HUES64 (cell line): Measurements from ENCODE around the gene UBE2F.

Experiments
- H3K27ac ChIP-seq: 2 replicates; pipeline ENCODE4 v1.7.0; 2013; ENCODE audit warnings: low read depth, low read length, inconsistent platforms
- H3K27me3 ChIP-seq: 2 replicates; pipeline ENCODE4 v1.6.1; 2013; ENCODE audit warnings: mild to moderate bottlenecking, low read length; ENCODE audit not compliant: insufficient read depth
- H3K36me3 ChIP-seq: 2 replicates; pipeline ENCODE4 v1.6.1; 2013; ENCODE audit warnings: mild to moderate bottlenecking, low read length; ENCODE audit not compliant: insufficient read depth
- H3K4me1 ChIP-seq: 2 replicates; pipeline ENCODE4 v1.6.1; 2013; ENCODE audit warnings: mild to moderate bottlenecking, low read length, moderate library complexity; ENCODE audit not compliant: insufficient read depth
- H3K4me3 ChIP-seq: 2 replicates; pipeline ENCODE4 v1.5.1; 2013; ENCODE audit warnings: mild to moderate bottlenecking, low read length, moderate library complexity
- H3K9ac ChIP-seq: 2 replicates; pipeline ENCODE4 v1.6.1; 2013; ENCODE audit warnings: mild to moderate bottlenecking, low read depth, low read length
- H3K9me3 ChIP-seq: 2 replicates; pipeline ENCODE4 v1.6.1; 2013; ENCODE audit warnings: low read depth, low read length; ENCODE audit not compliant: insufficient read depth
- WGBS: fragments of 150-250, 120-280 bp; methylation state at CpG from one replicate; pipeline ENCODE4 v1.1.7; 2013; ENCODE audit warnings: missing lambda C conversion rate; 5-methylcytosine and 5-hydroxymethylcytosine counted together

Gene UBE2F

DNA sequence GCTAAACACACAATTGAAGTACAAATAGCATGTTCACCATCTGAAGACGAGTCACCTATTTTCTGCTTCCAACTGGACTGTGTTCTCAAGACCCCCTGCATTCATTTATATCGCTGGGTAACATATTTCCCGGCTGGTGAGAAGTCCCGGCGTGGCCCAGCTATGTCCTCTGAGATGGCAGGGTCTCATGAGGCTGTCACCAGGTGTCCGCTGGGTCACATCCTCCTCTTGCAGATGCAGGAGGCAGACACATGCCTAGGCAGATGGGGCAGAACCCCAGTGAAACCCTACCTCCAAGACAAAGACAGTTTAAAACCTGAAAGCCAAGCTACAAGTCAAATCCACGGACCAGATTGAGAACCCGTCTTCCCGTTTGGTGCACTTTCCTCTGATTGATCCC, 36.8 kb upstream of the UBE2F start:
- Histone ChIP-seq H3K4me3 (no peak overlapping the region), H3K27ac (no peak overlapping the region), H3K9me3 (peaks cover 7% of the 10 kb centered on the region), H3K36me3 (no peaks in the 10 kb centered on the region), H3K9ac (no peak overlapping the region), H3K4me1 (no peaks in the 10 kb centered on the region), H3K27me3 (no peaks in the 10 kb centered on the region)
- 87% methylated on average over 9 of the region's 9 CpGs for WGBS

DNA sequence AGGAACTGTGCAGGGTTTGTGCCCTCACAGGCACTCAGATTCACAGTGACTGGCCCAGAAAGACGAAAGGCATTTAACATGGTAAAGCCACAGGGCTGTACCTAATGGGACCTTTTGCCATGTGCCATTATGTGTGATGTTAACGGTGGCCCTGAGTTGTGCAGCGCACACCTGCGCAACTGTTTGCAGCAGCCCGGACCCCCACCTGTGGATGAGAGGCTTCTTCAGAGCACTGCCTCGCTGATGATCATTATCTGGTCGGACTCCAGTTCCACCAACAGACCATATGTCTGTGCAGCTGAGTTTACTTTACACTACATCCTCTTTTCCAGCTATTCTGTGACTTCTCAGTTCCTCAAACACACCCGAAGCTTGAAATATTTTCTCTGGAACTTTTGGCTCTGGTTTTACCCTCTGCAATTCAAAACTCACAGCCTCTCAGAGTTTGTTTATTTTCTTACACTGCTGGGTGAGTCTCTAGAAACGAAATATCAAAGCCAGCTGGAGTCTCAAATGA, 35.6 kb upstream of the UBE2F start:
- Histone ChIP-seq H3K27me3 (no peaks in the 10 kb centered on the region), H3K4me3 (no peak overlapping the region), H3K9me3 (peaks cover 7% of the 10 kb centered on the region), H3K27ac (no peak overlapping the region), H3K4me1 (no peaks in the 10 kb centered on the region), H3K36me3 (no peaks in the 10 kb centered on the region), H3K9ac (no peak overlapping the region)
- WGBS, result 93% methylated on average over 9 of the region's 9 CpGs

DNA sequence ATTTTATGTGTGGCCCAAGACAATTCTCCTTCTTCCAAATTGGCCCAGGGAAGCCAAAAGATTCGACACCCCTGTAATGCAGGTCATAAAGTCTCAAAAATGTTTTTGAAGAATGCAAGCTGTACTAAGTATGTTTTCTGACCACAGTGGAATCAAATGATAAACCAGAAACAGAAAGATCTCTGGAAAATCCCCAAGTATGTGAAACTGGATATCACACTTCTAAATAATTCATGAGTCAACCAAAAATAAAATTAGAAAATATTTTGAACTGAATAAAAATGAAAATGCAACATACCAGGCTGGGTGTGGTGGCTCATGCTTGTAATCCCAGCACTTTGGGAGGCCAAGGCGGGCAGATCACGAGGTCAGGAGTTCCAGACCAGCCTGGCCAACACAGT, 34.1 kb upstream of the UBE2F start:
- H3K9me3 ChIP-seq, result peaks cover 7% of the 10 kb centered on the region
- WGBS, result 89% methylated on average over 3 of the region's 3 CpGs
- no peaks in the 10 kb centered on the region for H3K36me3 ChIP-seq
- no peak overlapping the region for H3K4me3 ChIP-seq
- no peak overlapping the region for H3K9ac ChIP-seq
- H3K4me1 ChIP-seq, result no peaks in the 10 kb centered on the region
- H3K27me3 ChIP-seq, result no peaks in the 10 kb centered on the region
- H3K27ac ChIP-seq, result no peak overlapping the region

DNA sequence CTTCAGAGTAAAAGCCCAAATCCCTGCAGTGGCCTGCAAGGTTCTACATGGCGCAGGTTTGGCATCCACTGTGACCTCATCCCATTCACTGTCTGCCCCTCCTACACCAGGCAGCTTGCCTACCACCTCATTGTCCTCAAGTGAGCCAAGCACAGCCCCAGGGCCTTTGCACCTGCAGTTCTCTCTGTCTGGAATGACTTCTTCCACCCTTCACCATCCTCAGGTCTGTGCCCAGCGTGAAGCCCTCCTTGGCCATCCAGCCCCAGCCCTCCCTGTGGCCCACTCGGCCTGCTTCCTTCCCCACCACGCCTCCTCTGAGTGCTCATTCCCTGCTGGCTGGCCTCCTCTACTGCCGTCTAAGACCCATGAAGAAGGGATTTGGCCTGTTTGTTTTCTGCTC, 32.6 kb upstream of the UBE2F start:
- no peak overlapping the region for H3K4me3 ChIP-seq
- WGBS, result 91% methylated on average over 5 of the region's 5 CpGs
- H3K9me3 ChIP-seq, result peaks cover 7% of the 10 kb centered on the region
- H3K27me3 ChIP-seq, result no peaks in the 10 kb centered on the region
- H3K36me3 ChIP-seq, result no peaks in the 10 kb centered on the region
- H3K27ac ChIP-seq, result no peak overlapping the region
- no peaks in the 10 kb centered on the region for H3K4me1 ChIP-seq
- no peak overlapping the region for H3K9ac ChIP-seq

DNA sequence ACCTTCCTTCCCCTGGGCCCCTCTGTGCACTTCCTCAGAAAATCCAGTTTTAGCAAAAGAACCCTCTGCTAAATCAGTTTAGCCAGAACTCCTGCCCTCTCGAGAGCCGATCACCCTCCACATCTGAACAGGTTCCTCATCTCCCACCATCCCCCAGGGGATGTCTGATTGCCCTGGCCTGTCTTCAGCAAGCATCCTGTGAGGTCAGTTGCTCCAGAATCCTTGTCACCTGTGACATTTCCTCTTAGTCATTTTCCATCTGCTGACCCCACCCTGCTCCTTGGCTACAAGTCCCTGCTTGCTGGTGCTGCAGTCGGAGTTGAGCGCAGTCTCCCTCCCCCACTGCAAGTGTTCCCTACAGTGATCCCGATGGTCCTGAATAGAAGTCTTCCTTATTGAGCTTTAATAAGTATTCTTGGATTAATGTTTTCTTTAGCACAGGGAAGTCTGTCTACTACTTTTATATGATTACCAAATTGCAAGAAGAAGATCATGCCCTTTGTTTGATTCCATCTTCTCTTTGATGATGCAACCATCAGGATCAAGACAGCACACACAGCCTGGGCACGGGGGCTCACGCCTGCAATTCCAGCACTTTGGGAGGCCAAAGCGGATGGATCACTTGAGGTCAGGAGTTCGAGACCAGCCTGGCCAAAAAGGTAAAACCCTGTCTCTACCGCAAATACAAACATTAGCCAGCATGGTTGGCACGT, 30.9 kb upstream of the UBE2F start:
- Histone ChIP-seq H3K9ac (no peak overlapping the region), H3K27me3 (no peaks in the 10 kb centered on the region), H3K4me3 (no peak overlapping the region), H3K9me3 (no peaks in the 10 kb centered on the region; the same call in 1 of the 2 replicates), H3K36me3 (no peaks in the 10 kb centered on the region), H3K27ac (no peak overlapping the region), H3K4me1 (no peaks in the 10 kb centered on the region; the same call in 1 of the 2 replicates)
- 92% methylated on average over 11 of the region's 11 CpGs for WGBS

DNA sequence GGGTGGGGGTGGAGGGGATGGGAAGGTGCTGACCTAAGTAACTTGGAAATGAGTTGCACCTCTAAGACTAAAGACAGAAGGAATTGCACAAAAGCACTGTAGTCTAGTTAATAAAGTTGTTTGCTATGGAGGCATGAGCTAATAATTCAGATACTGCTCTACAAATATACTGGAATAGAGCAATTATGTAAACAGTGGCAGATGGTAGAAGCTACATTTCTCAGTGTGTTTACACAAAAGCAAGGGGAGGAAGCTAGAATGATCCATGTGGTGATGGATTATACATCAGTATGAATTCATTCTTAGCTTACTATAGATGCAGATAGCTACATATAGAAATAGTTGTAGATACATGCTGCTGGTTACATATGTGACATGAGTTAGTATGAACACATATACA, 27.6 kb upstream of the UBE2F start:
- no peak overlapping the region for H3K4me3 ChIP-seq
- H3K36me3 ChIP-seq, result no peaks in the 10 kb centered on the region
- H3K27me3 ChIP-seq, result no peaks in the 10 kb centered on the region
- no peak overlapping the region for H3K27ac ChIP-seq
- peaks cover 13% of the 10 kb centered on the region for H3K9me3 ChIP-seq
- no peaks in the 10 kb centered on the region; the same call in 1 of the 2 replicates for H3K4me1 ChIP-seq
- H3K9ac ChIP-seq, result no peak overlapping the region

DNA sequence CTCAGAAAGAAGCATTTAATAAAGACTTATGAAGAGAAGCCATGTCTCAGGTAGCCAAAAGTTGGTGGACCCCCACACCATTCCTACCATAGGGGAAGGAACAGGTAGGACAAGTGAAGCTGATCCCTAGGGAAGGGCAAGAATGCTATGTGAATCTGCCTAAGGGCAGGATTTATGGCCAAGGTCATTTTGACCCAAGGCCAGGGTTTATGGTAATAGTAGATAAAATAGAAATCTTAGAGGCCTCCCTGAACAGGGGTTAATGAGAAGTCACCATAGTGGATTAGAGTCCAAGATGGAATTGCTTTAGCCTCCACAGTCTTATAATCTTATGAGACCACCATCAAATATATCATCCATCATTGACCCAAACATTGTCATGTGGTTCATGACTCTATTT, 26.0 kb upstream of the UBE2F start:
- H3K4me1 ChIP-seq, result no peaks in the 10 kb centered on the region; the same call in 1 of the 2 replicates
- H3K4me3 ChIP-seq, result no peak overlapping the region
- H3K27ac ChIP-seq, result no peak overlapping the region
- H3K9me3 ChIP-seq, result peaks cover 23% of the 10 kb centered on the region
- H3K36me3 ChIP-seq, result no peaks in the 10 kb centered on the region
- H3K9ac ChIP-seq, result no peak overlapping the region
- H3K27me3 ChIP-seq, result no peaks in the 10 kb centered on the region

DNA sequence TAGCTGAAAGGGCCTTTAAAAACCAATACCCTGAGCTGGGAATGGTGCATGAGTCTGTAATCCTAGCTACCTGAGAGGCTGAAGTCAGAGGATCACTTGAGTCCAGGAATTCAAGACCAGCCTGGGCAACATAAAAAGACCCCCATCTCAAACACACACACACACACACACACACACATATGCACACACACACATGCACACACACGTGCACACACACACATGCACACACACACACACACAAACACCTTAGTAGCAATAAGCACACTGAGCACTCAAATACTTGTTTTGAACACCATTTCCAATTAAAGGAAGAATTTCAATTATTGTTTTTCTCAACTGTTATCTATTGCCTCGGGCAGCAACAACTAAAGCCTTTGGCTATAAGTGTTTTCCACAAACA, 25.6 kb upstream of the UBE2F start:
- WGBS, result 76% methylated on average over 2 of the region's 2 CpGs

DNA sequence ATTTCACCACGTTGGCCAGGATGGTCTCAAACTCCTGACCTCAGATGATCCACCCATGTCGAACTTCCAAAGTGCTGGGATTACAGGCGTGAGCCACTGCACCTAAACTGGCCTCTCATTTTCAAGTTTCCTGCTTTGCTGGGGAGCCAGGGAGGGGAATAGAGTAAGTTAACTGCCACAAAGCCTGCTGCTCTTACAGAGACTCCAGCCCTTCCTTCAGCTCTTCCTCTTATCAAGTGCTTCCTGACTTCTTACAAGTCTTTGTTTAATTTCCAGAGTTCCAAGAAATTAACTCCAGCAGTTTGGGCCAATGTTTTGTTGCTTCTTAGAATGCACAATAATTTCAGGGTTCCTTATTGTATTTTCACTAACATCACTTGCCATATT, 24.3 kb upstream of the UBE2F start:
- Histone ChIP-seq H3K36me3 (no peaks in the 10 kb centered on the region), H3K27ac (no peak overlapping the region), H3K27me3 (no peaks in the 10 kb centered on the region), H3K9me3 (peaks cover 23% of the 10 kb centered on the region), H3K4me3 (no peak overlapping the region), H3K4me1 (no peaks in the 10 kb centered on the region; the same call in 1 of the 2 replicates), H3K9ac (no peak overlapping the region)
- WGBS, result 87% methylated on average over 3 of the region's 3 CpGs

More for the DNA sequence above, 25.6 kb upstream of the UBE2F start:
- H3K4me3 ChIP-seq, result no peak overlapping the region
- H3K27ac ChIP-seq, result no peak overlapping the region
- H3K27me3 ChIP-seq, result no peaks in the 10 kb centered on the region
- no peak overlapping the region for H3K9ac ChIP-seq
- no peaks in the 10 kb centered on the region; the same call in 1 of the 2 replicates for H3K4me1 ChIP-seq
- H3K9me3 ChIP-seq, result peaks cover 23% of the 10 kb centered on the region
- no peaks in the 10 kb centered on the region for H3K36me3 ChIP-seq

DNA sequence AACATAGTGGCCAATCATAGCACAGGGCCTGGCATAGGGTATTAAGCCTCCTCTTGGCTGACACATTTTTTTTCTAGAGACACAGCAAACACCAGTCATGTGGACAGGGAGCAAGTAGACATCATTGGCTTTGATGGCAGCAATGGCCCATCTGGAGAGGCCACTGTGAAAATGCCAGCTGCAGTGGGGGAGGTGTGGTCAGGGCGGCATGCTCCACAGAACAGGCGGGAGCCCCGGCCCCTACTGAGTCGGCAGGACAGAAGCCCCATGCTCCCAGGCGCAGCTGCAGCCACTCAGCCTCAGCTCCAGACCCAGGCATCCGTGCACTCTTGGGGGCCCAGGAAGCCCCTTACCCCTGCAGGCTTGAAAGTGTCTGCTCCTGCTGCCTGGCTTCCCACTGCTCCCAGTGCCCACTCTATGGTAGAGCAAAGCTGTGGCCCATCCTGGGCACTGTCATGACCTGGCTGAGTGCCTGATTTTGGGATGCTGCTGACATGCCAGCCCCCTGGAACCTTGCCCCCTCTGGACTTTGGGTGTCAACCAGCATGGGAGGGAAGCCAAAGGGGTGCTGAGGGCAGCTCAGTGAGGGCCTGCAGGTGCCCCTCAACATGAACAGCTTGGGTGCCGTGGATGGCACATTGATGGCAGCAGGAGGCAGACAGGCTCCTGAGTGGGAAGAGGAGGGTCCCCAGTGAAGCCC, 23.3 kb upstream of the UBE2F start:
- Histone ChIP-seq H3K4me1 (no peaks in the 10 kb centered on the region; the same call in 1 of the 2 replicates), H3K9ac (no peak overlapping the region), H3K27me3 (no peaks in the 10 kb centered on the region), H3K27ac (no peak overlapping the region), H3K4me3 (no peak overlapping the region), H3K9me3 (peaks cover 23% of the 10 kb centered on the region), H3K36me3 (no peaks in the 10 kb centered on the region)
- 92% methylated on average over 7 of the region's 7 CpGs for WGBS

DNA sequence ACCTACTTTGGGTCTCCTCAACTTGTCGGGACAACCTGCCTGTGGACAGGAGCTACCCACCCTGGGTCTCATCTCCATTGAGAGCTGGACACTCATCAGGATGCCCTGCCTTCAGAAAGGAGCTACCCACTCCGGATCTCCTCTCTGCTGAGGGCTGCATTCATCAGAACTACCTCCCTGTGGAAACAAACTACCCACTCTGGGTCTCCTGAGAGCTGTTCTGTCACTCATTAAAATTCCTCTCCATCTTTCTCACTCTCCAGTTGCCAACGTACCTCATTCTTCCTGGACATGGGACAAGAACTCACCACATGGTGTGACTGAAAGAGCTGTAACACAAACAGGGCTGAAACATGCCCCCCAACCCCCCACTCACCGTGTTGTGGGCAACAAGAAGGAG, 22.5 kb upstream of the UBE2F start:
- Histone ChIP-seq H3K27me3 (no peaks in the 10 kb centered on the region), H3K9ac (no peak overlapping the region), H3K36me3 (no peaks in the 10 kb centered on the region), H3K9me3 (peaks cover 23% of the 10 kb centered on the region), H3K27ac (no peak overlapping the region), H3K4me1 (no peaks in the 10 kb centered on the region; the same call in 1 of the 2 replicates), H3K4me3 (no peak overlapping the region)
- WGBS, result 90% methylated on average over 4 of the region's 4 CpGs
